T-helper 2 cell (primary cell): ENCODE data around the gene WWOX.

ENCODE experiments used
- DNase-seq, 5 experiments: peaks; one replicate each; pipeline versions ENCODE4 v3.0.0 to v3.0.0-alpha.2; 2012 to 2022

Gene WWOX

GRCh38 chr16:79131321-79132075 is 1032.0 kb downstream of the WWOX start:
- DNase-seq = no peak

DNA sequence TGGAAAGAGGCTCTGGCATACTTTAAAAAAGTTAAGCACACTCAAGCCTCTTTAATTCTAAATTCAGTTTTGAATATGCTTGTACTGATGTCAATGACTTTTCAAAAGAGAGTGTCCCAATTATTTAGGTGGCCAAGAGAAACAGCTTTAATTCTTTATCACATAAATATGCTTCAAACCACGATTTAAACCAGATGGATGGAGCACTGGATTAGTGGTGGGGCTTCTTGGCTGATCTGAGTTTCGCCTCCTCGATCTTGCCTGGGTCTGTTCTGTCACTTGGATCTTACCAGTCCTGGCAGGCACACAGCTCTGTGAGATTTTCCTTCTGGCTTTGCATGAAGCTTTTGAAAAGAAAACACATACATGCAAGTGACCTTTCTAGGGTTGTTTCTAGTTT is 1033.2 kb downstream of the WWOX start:
- no peak for DNase-seq

DNA sequence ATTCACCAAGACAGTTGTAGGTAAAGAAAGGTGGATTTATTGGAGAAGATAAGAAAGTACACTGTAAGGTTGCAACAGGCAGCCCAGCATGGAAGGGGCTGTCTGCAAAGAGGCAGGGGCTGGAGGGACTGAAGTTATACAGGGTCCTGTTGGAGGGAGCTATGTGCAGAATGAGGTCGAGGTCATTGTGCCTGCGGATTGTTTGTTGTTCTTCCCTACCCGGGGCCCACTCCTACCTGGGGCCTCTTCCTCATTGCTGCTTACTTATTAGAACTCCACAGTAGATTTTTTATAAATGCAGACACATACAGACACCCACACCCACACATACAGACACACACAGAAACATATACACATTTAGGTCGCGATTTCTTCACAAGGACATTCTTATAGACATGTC is 1034.8 kb downstream of the WWOX start:
- DNase-seq = no peak

DNA sequence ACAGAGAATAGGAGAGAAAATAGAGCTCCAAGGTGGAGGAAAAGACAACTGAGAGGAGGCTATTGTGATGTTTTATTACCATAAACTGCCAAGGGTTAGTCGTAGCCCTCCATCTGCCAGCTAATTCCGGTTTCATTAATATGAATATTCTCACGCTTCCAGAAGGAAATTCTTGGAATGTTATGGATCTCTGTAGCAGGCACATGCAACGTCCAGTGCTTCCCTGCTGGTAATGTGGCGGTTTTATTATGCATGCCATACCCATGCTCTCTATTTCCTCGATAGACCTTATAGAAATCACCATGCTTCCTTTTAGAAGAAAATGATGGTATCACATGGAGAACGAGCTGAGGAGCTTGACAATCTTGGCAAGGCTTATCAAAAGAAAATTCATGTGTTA is 1037.5 kb downstream of the WWOX start:
- no peak for DNase-seq

- DNase-seq = no peak
Observed at GRCh38 chr16:79137426-79137939, 1038.0 kb downstream of the WWOX start.

DNA sequence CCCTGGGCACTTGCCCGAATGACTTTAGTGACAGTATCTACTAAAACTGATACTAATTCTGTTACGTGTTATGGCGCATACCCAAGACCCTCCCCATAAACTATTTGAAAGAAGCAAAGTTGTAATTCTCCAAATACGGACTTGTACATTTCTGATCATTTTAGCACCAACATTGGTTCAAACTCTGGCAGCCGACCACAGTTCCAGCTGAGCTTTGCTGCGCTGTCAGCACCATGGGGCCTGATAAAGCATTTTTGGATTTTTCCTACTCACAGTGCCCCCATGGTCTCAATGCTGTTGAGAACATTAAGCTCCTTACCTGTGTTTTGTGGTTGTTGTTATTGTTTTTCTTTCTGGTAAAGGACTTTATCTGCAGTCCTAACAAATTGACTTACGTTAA is 1040.3 kb downstream of the WWOX start:
- no peak for DNase-seq

DNA sequence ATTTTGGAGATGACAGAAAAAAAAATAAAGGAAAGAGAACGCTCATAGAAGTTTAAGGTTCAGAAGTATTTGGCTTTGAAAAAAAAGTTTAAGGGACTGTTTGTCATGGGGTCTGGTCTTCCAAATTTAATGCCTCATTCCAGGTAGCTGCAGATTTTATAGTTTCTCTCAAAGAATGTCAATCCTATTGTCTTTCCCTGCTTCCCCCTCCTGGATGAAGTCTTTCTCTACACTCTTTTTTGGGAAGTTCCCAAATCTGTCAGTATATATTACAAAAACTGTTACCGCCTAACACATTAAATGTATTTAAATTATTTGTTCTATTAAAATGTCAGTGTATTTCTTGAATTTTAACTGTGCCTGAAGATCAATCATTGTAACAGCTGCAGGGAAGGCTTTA is 1043.6 kb downstream of the WWOX start:
- no peak for DNase-seq

DNA sequence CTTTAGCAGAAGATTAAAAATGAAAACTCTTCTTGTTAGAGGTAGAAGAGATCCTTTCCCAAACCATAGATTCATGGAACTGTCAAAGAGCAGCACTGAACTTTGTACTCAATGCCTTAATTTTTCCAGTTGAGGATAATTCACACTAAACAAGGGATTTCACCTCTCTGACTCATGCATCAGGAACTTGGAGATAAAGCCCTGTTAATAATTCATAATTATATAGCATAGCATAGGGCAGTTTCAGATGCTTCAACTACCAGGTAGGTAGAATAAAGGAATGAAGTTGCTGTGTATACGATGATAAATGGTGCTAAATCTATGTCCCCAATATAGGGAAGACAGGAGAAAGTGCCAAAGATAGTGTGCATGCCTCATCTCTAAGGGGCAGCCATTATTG is 1050.7 kb downstream of the WWOX start:
- no peak for DNase-seq

DNA sequence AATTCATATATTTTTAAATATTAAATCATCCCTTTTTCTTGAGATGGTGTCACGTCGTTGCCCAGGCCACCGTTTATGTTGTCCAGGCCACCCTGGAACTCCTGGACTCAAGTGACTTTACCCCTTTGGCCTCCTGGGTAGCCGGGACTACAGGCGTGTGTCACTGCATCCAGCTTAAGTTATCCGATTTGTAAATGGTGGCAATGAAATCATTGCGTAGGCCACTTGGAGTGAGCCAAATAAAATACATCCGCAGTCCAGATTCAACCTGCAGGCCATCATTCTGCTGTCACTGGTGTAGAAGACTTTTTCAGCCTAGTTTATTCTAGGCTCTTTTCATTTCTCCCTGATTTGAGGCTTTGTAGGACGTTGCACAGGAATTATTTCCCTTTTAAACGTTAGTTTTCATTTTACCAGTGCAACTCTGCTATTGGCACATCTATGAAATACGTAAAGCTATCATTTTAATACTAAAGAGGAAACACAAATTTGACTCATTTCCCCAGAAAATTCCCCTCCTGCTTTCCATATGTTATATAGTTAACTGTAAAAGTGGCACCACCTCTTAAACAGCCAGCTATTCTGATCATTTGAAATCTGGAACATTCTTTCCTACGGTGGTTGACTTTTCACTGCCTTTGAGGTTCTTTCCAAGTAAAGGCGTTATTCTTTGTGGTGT is 1051.3 kb downstream of the WWOX start:
- no peak for DNase-seq

DNA sequence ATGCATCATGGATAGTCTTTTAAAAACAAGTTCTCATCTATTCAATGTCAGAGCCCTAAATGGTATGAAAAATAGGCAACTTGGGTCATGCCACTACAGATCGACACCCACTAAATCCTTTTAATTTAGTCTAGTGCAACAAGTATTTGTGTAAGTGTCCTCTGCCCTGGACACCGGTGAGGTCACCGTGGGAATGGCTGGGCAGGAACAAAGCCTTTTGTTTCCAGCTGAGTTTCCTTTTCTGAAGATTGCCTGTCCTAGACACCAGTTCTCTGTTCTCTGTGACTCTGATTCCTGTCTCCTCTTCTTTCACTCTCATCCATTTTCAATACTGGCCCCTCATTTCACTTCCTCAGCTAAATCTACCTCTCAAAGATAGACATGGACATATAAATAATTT is 1054.6 kb downstream of the WWOX start:
- no peak for DNase-seq

DNA sequence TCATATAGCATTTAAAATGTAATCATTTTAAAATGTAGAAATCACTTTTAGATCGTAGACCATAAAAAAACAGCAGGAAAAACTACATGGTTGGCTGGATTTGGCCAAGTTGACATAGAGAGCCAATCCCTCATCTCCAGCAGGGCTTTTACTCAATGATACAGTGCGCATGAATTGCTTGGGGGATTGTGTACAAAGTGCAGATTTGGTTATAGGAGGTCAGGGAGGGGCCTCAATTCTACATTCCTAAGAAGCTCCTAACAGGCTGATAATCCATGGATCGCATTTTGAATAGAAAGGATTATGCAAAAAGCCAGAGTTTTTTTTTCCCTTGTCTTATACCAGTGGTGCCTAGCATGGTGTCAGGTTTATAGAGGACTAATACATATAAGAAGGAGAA is 1056.0 kb downstream of the WWOX start:
- DNase-seq = no peak

- peak in 1 of 5 experiments; percentile 45 for DNase-seq
Observed at GRCh38 chr16:79155904-79156303, 1056.5 kb downstream of the WWOX start.

DNA sequence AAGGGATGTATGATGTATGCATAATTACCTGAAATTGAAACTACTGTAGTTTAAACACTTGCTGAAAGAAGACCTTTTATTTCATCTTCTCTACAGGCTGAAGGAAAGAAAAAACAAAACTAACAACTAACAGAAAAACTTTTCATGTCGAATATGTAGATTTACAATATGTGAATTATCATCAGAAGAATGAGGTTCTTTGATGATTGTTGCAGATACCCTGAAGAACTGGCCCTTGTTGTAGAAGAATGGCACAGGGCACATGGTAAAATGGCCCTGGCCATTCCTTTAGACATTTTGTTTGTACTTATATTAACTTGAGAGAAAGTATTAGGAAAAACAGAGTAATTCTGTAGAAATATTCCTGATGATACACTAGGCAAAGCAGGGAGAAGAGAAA is 1057.3 kb downstream of the WWOX start:
- no peak for DNase-seq

DNA sequence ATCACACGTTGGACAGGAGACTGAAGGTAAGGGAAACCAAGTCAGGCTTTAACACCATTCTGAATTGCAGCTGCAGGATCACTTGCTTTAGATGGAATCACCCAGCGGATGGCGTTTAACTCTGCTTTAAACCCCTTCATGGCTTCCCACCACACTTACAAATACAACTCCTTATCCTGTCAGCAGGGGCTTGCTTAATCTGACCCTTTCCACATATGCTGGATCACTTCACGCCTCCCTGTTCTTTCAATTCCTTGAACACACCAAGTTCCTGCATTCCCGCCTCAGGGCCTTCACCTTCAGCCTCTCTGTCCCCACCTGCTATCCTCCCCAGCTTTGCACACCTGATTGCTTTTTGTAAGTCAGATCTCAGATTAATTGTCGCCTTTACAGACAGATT is 1058.9 kb downstream of the WWOX start:
- no peak for DNase-seq

DNA sequence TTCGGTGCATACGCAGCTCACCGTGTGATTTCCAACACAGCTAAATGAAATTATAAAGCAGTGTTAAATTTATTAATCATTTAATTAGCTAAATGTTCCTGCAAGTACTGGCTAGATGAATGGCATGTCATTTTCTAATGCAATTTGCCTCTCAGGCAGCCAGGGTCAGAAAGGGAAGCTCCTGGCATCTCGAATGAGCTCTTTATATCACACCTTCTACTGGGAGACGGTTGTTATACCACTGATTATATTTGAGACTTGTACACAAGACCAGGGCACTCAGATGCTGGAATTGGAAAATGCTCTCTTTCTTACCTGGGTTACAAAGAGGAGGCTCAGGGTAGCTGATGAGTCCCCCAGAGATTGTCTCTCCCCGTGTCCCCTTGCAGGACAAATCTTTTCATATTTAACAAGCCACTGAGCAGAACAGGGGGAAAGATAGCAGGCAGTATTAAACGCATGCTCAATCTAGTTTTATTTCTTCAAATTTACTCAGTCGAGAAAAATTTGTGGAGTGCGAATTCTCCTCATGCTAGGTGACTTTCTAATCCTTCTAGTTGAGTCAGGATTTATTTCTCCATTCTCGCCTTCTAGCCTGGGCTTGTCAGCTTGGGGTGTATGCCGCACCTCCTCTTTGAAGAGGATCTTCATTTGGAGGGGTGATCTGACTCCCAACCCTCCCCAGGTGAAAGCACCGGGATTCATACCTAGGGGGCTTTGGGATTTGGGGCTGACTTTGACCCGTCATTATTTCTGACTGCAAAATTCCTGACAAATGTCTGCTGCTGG is 1060.0 kb downstream of the WWOX start:
- no peak for DNase-seq

DNA sequence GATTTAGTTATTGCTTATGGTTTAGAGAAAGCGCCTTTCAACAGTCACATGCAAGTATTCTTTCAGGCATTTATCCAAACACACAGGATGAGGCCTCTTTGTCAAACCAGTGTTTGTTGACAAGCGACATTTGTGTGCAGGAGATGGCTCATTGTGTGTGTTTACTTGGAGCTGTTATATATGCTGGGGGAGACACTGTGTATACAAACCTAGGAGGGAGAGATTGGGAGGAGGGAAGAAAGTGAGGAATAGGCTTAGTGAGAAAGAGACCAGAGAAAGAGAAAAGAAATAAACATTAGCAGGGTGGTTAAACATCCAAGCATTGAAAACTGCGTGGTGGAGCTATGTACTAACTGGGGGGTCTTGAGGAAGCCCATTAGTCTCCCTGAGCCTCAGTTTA is 1063.5 kb downstream of the WWOX start:
- DNase-seq = no peak

- no peak for DNase-seq
Observed at GRCh38 chr16:79163691-79164387, 1064.4 kb downstream of the WWOX start.

GRCh38 chr16:79164388-79164995 is 1065.0 kb downstream of the WWOX start:
- no peak for DNase-seq

- DNase-seq = no peak
Observed at GRCh38 chr16:79165079-79165478, 1065.6 kb downstream of the WWOX start.

DNA sequence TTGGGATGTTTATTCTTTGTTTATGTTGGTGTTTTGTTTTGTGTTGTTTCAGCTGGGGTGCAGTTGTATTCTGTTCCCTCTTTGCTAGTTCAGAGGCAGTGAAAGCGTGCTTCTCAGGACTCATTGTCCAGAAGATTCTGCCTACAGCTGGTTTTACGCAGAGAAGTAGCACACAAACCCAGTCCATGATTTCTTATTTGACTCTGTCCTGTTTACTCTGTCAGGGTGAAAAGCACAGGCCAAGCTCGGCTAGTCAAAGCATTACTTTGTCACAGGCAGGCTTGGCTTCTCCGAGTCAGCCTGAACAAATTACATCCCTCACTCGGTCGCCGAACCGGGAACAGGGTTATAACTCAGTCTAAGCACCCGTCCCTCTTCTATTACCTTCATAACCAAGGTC is 1066.1 kb downstream of the WWOX start:
- no peak for DNase-seq

- DNase-seq = no peak
Observed at GRCh38 chr16:79167893-79168292, 1068.4 kb downstream of the WWOX start.

DNA sequence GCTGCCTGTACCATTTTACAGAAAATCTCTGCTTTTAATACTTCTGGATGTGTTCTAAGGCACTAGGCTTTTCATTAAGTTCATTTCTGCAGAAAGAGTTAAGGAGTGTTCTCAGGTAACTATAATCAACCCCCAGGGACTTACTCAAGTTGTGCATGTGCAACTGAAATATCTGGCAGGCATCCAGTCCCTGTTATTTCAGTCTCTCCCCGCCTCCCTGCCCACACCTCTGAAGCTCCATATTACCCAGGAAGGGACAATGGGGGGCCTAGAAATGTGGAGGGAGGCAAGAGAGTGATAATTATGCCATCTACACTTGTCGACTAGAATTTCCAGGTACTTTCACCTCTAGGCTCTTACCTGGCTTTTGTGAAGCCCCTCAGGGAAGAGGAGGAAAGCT is 1068.9 kb downstream of the WWOX start:
- no peak for DNase-seq
